ENCODE results near the gene ZNF282. TPM values are rescaled to one million over a fixed set of nuclear protein-coding genes. Genes with fewer than 3 reads are reported as not detected.
A peak's percentile ranks its signal among the peaks of the same experiment; 100 is the strongest.

Gene ZNF282
- total RNA-seq, 2 experiments from 2014 or later = 41.1 to 46.3 TPM

DNA sequence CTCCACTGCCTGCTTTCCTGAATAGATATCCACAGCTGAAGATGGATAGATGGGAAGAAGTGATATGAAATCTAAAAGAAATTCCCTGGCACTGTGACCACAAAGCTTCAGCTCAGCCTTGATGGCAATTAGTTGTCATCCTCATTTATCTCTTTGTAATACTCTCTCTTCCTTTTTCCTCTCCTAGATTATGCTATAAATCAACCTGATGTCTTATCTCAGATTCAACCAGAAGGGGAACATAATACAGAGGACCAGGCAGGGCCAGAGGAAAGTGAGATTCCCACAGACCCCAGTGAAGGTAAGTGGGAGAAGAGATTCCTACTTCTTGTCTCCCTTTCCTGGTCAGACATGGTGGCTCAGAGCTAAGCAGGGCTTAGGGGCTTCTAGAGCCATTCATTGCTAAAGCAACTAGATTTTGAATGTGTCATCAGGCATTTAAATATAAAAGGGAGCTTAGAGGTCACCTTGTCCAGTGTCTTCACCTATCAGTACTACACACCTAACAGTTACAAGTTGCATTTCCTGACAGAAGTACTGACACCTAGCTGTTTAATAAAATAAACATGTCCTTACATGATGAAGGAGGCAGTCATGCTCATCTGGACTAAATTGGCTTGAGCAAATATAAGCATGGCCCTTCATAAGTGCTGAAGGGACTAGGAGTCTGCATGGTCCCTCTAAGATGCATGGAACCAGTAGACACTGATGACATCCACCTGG lies 28.6 kb upstream of the ZNF282 start:
- CTCF ChIA-PET = interaction anchor here (0.6 to 1.5 kb wide), 6 partner anchors 21 to 161 kb away, joined by 3 to 5 read pairs (median 4); partner anchors contain the start of gene ZNF282
- peak overlapping the region; percentile 62 for H3K27ac Mint-ChIP-seq

DNA sequence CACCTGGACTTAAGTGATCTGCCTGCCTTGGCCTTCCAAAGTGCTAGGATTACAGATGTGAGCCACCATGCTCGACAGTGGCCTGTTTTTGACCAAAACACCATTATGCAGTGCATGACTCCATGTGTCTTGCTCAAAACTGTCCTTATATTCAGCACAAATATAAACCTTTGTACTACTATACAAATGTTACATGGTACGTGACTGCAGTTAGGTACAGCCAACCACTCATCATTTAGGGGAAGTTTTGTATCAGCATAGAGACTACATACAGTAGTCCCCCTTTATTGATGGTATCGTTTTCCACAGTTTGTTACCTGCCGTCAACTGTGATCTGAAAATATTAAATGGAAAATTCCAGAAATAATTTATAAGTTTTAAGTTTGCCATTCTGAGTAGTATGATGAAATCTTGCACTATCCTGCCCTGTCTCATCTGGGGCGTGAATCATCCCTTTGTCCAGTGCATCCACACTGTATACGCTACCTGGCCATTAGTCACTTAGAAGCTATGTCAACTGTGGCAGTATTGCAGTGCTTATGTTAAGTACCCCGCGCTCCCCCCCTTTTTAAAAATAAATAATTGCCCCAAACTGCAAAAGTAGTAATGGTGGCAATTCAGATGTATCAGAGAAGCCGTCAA lies 23.3 kb upstream of the ZNF282 start:
- no peak overlapping the region for H3K4me3 Mint-ChIP-seq
- ATAC-seq (no peak), DNase-seq (no peak)
- ChIA-PET POLR2A (interaction anchor here (0.5 kb wide), 1 partner anchor 1309 kb away, joined by 10 read pairs; no protein-coding TSS in a partner anchor), CTCF (no interaction called here)
- no peaks in the 10 kb centered on the region for H3K27me3 Mint-ChIP-seq
- intact Hi-C loops (cut with DNase I, micrococcal nuclease) = no loop called here
- no peaks in the 10 kb centered on the region for H3K4me1 Mint-ChIP-seq
- peaks cover 20% of the 10 kb centered on the region for H3K36me3 Mint-ChIP-seq (ENCODE audit: low read depth)
- peak overlapping the region; percentile 48 for H3K27ac Mint-ChIP-seq
- no peaks in the 10 kb centered on the region for H3K9me3 Mint-ChIP-seq (ENCODE audit: low read depth)

More for the DNA sequence above, 28.6 kb upstream of the ZNF282 start:
- Mint-ChIP-seq H3K4me1 (peaks cover 2% of the 10 kb centered on the region), H3K4me3 (no peak overlapping the region), H3K27me3 (no peaks in the 10 kb centered on the region), H3K9me3 (ENCODE audit: low read depth) (no peaks in the 10 kb centered on the region), H3K36me3 (ENCODE audit: low read depth) (peaks cover 35% of the 10 kb centered on the region)
- DNase-seq (no peak), ATAC-seq (no peak)
- intact Hi-C loops (cut with DNase I, micrococcal nuclease) = no loop called here
- POLR2A ChIA-PET = no interaction called here

DNA sequence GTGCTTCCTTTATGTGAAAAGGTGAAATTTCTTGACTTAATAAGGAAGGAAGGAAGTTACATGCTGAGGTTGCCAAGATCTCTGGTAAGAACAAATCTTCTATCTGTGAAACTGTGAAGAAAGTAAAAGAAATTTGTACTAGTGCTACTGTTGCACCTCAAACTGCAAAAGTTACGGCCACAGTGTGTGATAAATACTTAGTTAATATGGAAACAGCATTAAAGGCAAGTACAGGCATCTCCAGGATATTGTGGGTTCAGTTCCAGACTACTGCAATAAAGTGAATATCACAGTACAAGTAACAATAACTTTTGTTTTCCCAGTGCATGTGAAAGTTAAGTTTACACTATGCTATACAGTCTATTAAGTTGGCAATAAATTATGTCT lies 22.8 kb upstream of the ZNF282 start:
- ATAC-seq (no peak), DNase-seq (no peak)
- POLR2A ChIA-PET = no interaction called here
- Mint-ChIP-seq H3K36me3 (ENCODE audit: low read depth) (peaks cover 22% of the 10 kb centered on the region), H3K4me3 (no peak overlapping the region), H3K9me3 (ENCODE audit: low read depth) (no peaks in the 10 kb centered on the region), H3K4me1 (no peaks in the 10 kb centered on the region), H3K27me3 (no peaks in the 10 kb centered on the region), H3K27ac (peak overlapping the region; percentile 48)
- CTCF ChIA-PET = no interaction called here
- intact Hi-C loops (cut with DNase I, micrococcal nuclease) = no loop called here

DNA sequence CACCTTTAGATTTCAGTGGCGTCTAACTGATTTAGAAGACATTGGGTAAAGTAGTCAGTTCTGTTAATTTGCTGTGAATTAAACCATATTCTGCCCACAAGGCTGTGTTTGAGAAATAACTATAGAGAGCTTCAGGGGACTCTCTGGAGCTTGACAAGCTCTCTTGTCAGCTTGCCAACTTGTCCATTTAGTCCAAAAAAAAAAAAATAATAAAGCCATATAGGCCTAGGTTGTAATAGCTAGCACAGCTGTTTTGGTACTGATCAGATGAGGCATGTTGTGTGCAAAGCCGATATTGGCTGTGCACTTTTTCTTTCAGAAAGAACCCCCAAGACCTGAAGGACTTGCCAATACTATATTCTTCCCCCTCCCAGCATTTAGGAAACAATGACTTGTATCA lies 20.2 kb upstream of the ZNF282 start:
- ChIA-PET POLR2A (no interaction called here), CTCF (interaction anchor here (0.8 to 1.2 kb wide), 2 partner anchors 13 to 20 kb away, joined by 3 to 6 read pairs; partner anchors contain the start of gene ZNF282)
- DNase-seq (no peak), ATAC-seq (no peak)
- Mint-ChIP-seq H3K36me3 (ENCODE audit: low read depth) (peaks cover 29% of the 10 kb centered on the region), H3K9me3 (ENCODE audit: low read depth) (no peaks in the 10 kb centered on the region), H3K27me3 (no peaks in the 10 kb centered on the region), H3K4me3 (no peak overlapping the region), H3K27ac (no peak overlapping the region), H3K4me1 (no peaks in the 10 kb centered on the region)
- intact Hi-C loops (cut with DNase I, micrococcal nuclease) = no loop called here

DNA sequence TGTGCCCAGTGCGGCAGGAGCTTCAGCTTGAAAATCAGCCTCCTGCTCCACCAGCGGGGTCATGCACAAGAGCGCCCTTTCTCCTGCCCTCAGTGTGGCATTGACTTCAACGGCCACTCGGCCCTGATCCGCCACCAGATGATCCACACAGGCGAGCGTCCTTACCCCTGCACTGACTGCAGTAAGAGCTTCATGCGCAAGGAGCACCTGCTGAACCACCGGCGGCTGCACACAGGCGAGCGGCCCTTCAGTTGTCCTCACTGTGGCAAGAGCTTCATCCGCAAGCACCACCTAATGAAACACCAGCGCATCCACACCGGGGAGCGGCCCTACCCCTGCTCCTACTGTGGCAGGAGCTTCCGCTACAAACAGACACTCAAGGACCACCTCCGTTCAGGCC lies 16.1 kb upstream of the ZNF282 start:
- intact Hi-C loops (cut with DNase I, micrococcal nuclease) = no loop called here
- Mint-ChIP-seq H3K36me3 (ENCODE audit: low read depth) (peaks cover 34% of the 10 kb centered on the region), H3K9me3 (ENCODE audit: low read depth) (no peaks in the 10 kb centered on the region), H3K27me3 (no peaks in the 10 kb centered on the region), H3K27ac (no peak overlapping the region), H3K4me3 (no peak overlapping the region), H3K4me1 (peaks cover 2% of the 10 kb centered on the region)
- ChIA-PET CTCF (interaction anchor here (0.8 to 1.3 kb wide), 2 partner anchors 44 to 113 kb away, joined by 3 to 4 read pairs; no protein-coding TSS in a partner anchor), POLR2A (no interaction called here)
- DNase-seq (no peak), ATAC-seq (no peak)

DNA sequence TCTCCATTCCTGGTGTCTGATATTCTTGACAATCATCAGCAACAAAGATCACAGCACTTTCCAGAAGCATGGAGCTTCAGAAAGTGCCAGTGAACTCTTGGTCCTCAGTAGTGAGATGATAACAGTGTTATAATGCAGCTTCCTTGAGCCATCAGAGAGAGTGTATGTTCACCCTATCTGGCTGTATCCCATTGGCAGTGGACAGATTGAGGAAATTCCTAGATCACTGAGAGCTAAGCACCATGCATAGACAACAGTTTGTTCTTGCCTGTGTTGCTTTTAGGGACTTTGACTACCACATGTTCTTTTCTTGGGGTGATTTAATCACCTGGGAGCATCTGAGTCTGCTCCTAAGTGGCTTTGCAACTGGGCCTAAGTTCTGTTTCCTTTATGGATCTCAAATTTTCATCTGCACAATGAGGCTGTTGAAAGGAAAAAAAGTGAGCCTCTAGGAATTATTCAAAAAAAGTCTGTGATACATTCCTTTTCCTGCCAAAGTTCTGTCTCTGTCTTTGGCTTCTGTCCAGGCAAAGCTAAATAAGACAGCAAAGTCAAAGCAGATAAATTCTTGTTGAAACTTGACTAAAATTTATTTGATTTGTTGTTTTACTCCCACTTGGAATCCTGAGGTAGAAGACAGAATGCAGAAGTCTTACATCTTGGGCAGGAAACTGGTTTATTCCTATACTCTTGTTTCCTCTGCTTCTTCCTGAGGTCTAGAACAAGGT lies 14.5 kb upstream of the ZNF282 start:
- POLR2A ChIA-PET = no interaction called here
- DNase-seq (no peak), ATAC-seq (no peak)
- peaks cover 2% of the 10 kb centered on the region for H3K4me1 Mint-ChIP-seq
- H3K27me3 Mint-ChIP-seq = no peaks in the 10 kb centered on the region
- no peaks in the 10 kb centered on the region for H3K9me3 Mint-ChIP-seq (ENCODE audit: low read depth)
- no peak overlapping the region for H3K27ac Mint-ChIP-seq
- CTCF ChIA-PET = interaction anchor here (0.9 to 1.3 kb wide), 3 partner anchors 15 to 32 kb away, joined by 3 read pairs; partner anchors contain the start of gene ZNF282
- intact Hi-C loops (cut with DNase I, micrococcal nuclease) = no loop called here
- H3K36me3 Mint-ChIP-seq (ENCODE audit: low read depth) = peaks cover 34% of the 10 kb centered on the region
- no peak overlapping the region for H3K4me3 Mint-ChIP-seq

DNA sequence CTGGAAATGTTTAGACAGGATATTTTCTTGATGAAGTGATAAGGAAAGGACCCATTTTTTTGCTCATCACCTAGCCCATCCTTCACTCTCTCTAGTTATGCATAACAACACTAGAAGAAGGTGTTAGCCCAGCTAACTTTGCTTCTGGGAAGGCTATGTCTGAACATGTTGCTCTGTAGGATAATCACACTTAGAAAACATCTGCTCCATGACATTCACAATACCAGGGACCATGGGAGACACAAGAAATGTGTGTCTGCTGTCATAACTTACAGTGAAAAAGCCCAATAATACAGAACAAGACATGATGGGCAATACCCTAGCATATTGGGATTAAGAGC lies 13.9 kb upstream of the ZNF282 start:
- intact Hi-C loops (cut with DNase I, micrococcal nuclease) = no loop called here
- no peak overlapping the region for H3K4me3 Mint-ChIP-seq
- H3K4me1 Mint-ChIP-seq = peaks cover 2% of the 10 kb centered on the region
- H3K9me3 Mint-ChIP-seq (ENCODE audit: low read depth) = no peaks in the 10 kb centered on the region
- ChIA-PET POLR2A (no interaction called here), CTCF (no interaction called here)
- no peaks in the 10 kb centered on the region for H3K27me3 Mint-ChIP-seq
- peaks cover 34% of the 10 kb centered on the region for H3K36me3 Mint-ChIP-seq (ENCODE audit: low read depth)
- ATAC-seq (no peak), DNase-seq (no peak)
- no peak overlapping the region for H3K27ac Mint-ChIP-seq

DNA sequence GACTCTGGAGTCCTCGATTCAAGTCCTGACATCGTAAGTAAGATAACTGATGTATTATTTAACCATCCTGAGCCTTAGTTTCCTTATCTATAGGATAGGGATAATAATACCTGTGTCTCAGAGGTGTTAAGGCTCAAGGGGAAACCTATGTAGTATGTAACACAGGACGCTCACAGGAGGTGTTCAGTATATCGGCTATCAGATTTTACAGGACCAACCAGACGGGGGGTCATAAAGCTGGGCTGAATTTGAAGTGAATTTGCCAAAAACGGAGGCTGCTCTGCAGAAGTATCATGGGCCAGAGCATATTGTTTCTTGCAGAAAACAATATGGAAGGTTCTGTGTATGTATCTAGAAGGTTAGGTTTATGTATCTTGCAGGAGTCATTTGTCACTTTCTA lies 11.1 kb upstream of the ZNF282 start:
- DNase-seq (no peak), ATAC-seq (no peak)
- no peak overlapping the region for H3K27ac Mint-ChIP-seq
- peaks cover 13% of the 10 kb centered on the region for H3K36me3 Mint-ChIP-seq (ENCODE audit: low read depth)
- CTCF ChIA-PET = no interaction called here
- intact Hi-C loops (cut with DNase I, micrococcal nuclease) = no loop called here
- H3K4me3 Mint-ChIP-seq = no peak overlapping the region
- H3K9me3 Mint-ChIP-seq (ENCODE audit: low read depth) = no peaks in the 10 kb centered on the region
- no peaks in the 10 kb centered on the region for H3K27me3 Mint-ChIP-seq
- POLR2A ChIA-PET = no interaction called here
- peaks cover 2% of the 10 kb centered on the region for H3K4me1 Mint-ChIP-seq

DNA sequence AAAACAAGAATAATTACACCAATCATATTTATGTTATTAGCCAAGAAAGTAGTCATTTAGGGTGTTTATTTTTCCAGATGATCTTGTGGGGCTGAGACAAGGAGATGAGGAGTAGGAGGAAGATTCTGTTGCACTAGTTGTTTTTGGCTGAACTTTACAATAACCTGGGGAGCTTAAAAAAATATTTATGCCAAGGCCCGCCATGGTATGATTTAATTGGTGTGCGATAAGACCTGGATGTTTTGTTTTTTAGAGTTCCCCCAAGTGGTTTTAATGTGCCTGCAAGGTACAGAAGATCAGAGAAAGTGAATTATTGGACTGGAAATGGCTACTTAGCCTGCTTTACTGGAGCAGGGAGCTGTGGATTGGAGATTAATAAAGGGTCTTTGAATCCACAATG lies 7.1 kb upstream of the ZNF282 start:
- POLR2A ChIA-PET = no interaction called here
- CTCF ChIA-PET = interaction anchor here (1.3 kb wide), 2 partner anchors 13 to 22 kb away, joined by 3 to 4 read pairs; no protein-coding TSS in a partner anchor
- DNase-seq (no peak), ATAC-seq (no peak)
- Mint-ChIP-seq H3K27me3 (no peaks in the 10 kb centered on the region), H3K27ac (no peak overlapping the region), H3K4me1 (peaks cover 10% of the 10 kb centered on the region), H3K36me3 (ENCODE audit: low read depth) (peaks cover 2% of the 10 kb centered on the region), H3K4me3 (no peak overlapping the region), H3K9me3 (ENCODE audit: low read depth) (no peaks in the 10 kb centered on the region)
- intact Hi-C loops (cut with DNase I, micrococcal nuclease) = no loop called here

DNA sequence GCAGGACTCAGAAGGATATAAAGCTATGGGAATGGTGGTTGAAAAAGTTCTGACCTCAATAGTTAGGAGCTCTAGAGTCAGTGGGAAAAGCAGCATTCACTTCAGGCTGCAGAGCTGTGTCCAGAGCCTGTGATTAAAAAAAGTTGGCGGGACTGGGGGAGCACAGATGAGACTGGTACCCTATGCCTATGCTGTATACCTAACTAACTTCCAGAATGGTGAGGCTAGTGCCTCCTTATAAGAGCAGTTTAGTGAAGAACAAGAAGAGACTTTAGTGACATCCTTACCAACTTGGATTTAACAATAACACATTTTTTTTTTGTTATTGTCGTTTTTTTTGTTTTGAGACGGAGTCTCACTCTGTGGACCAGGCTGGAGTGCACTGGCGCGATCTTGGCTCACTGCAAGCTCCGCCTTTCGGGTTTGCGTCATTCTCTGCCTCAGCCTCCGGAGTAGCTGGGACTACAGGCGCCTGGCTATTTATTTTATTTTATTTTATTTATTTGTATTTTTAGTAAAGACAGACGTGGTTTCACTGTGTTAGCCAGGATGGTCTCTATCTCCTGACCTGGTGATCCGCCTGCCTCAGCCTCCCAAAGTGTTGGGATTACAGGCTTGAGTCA lies 6.6 kb upstream of the ZNF282 start:
- ChIA-PET POLR2A (no interaction called here), CTCF (interaction anchor here (1.3 kb wide), 2 partner anchors 14 to 23 kb away, joined by 3 to 4 read pairs; no protein-coding TSS in a partner anchor)
- intact Hi-C loops (cut with DNase I, micrococcal nuclease) = no loop called here

DNA sequence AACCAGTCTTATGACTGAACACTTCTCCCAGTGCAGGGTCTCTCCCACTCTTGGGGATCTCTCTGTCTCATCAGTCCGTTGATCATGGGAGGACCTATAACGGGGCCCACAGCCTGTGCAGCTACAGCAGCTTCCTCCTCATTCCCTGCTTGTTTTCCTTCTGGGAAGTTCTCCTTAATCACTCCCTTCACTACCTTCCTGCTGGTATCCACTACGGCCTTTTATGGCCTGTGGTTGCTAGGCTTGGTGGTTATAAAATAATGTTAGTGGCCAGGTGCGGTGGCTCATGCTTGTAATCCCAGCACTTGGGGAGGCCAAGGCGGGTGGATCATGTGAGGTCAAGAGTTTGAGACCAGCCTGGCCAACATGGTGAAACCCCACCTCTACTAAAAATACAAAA lies 3.5 kb upstream of the ZNF282 start:
- Mint-ChIP-seq H3K4me1 (peaks cover 14% of the 10 kb centered on the region), H3K27me3 (no peaks in the 10 kb centered on the region), H3K4me3 (peak overlapping the region; percentile 59), H3K27ac (no peak overlapping the region), H3K36me3 (ENCODE audit: low read depth) (peaks cover 8% of the 10 kb centered on the region), H3K9me3 (ENCODE audit: low read depth) (no peaks in the 10 kb centered on the region)
- CTCF ChIA-PET = interaction anchor here (4.4 kb wide), 1 partner anchor 45 kb away, joined by 30 read pairs; the partner anchor contains the start of gene ZNF398
- no peak for ATAC-seq
- intact Hi-C loops (cut with DNase I, micrococcal nuclease) = loop anchor here (10.0 kb wide), 2 partner anchors 223 to 523 kb away; a partner anchor contains a TSS
- no peak for DNase-seq
- POLR2A ChIA-PET = no interaction called here

More for the DNA sequence above, 6.6 kb upstream of the ZNF282 start:
- DNase-seq = no peak
- Mint-ChIP-seq H3K27ac (no peak overlapping the region), H3K4me3 (no peak overlapping the region), H3K9me3 (ENCODE audit: low read depth) (no peaks in the 10 kb centered on the region), H3K27me3 (no peaks in the 10 kb centered on the region), H3K4me1 (peaks cover 8% of the 10 kb centered on the region), H3K36me3 (ENCODE audit: low read depth) (no peaks in the 10 kb centered on the region)
- no peak for ATAC-seq
